Mesenchymal stem cell (in vitro differentiated cells and primary cell): ENCODE data around the gene ASB1.

Experiments used
- DNase-seq: peaks from one replicate; pipeline ENCODE4 v3.0.0-alpha.2; 2013
- H2AFZ ChIP-seq: one replicate; pipeline ENCODE4 v1.6.1; 2013; ENCODE audit warnings: low read depth, mild to moderate bottlenecking, control low read depth, inconsistent platforms, low read length, moderate library complexity
- H2AK5ac ChIP-seq: 2 replicates; pipeline ENCODE4 v1.6.1; 2013; ENCODE audit warnings: low read length, moderate library complexity, mild to moderate bottlenecking, inconsistent platforms; ENCODE audit not compliant: severe bottlenecking
- H2BK120ac ChIP-seq: one replicate; pipeline ENCODE4 v1.6.1; 2013; ENCODE audit warnings: low read depth, mild to moderate bottlenecking, inconsistent platforms, low read length, moderate library complexity
- H2BK12ac ChIP-seq, 2 experiments: one replicate each; pipeline ENCODE4 v1.6.1; 2013; ENCODE audit warnings: inconsistent platforms in 2 of 2, low read length in 2 of 2, mild to moderate bottlenecking in 2 of 2, moderate library complexity in 2 of 2, control low read depth in 1 of 2
- H2BK15ac ChIP-seq: one replicate; pipeline ENCODE4 v1.6.1; 2013; ENCODE audit warnings: mild to moderate bottlenecking, low read depth, inconsistent platforms; ENCODE audit not compliant: poor library complexity, severe bottlenecking
- H2BK5ac ChIP-seq: 2 replicates; pipeline ENCODE4 v1.6.1; 2013; ENCODE audit warnings: low read depth, mild to moderate bottlenecking, low read length, control low read depth, inconsistent platforms; ENCODE audit not compliant: poor library complexity, severe bottlenecking
- H3K14ac ChIP-seq, 2 experiments: one replicate each; pipeline ENCODE4 v1.6.1; 2013; ENCODE audit warnings: inconsistent platforms in 2 of 2, low read length in 2 of 2, control low read depth in 1 of 2, mild to moderate bottlenecking in 1 of 2, moderate library complexity in 1 of 2
- H3K18ac ChIP-seq, 2 experiments: one replicate each; pipeline ENCODE4 v1.6.1; 2013; ENCODE audit warnings: inconsistent platforms in 2 of 2, low read length in 2 of 2, control low read depth in 1 of 2, low read depth in 1 of 2, mild to moderate bottlenecking in 1 of 2
- H3K23ac ChIP-seq, 2 experiments: one replicate each; pipeline ENCODE4 v1.6.1; 2013; ENCODE audit warnings: inconsistent platforms in 2 of 2, low read length in 2 of 2, mild to moderate bottlenecking in 2 of 2, moderate library complexity in 2 of 2, control low read depth in 1 of 2
- H3K27ac ChIP-seq: 2 replicates; pipeline ENCODE4 v1.5.1; 2013; ENCODE audit warnings: mild to moderate bottlenecking, moderate library complexity, low read length, control low read depth, inconsistent platforms; ENCODE audit not compliant: poor library complexity, severe bottlenecking
- H3K27me3 ChIP-seq, 2 experiments: 2 replicates each; pipeline versions ENCODE4 v1.6.1 to v1.7.0; 2013; ENCODE audit warnings: low read length in 2 of 2, mild to moderate bottlenecking in 2 of 2, moderate library complexity in 2 of 2, control low read depth in 1 of 2, inconsistent platforms in 1 of 2; ENCODE audit not compliant: control insufficient read depth in 1 of 2, insufficient read depth in 1 of 2
- H3K36me3 ChIP-seq, 2 experiments: 2 replicates each; pipeline versions ENCODE4 v1.6.1 to v1.7.0; 2013; ENCODE audit warnings: low read length in 2 of 2, control low read depth in 1 of 2, inconsistent platforms in 1 of 2, low read depth in 1 of 2, mild to moderate bottlenecking in 1 of 2; ENCODE audit not compliant: insufficient read depth in 2 of 2, control insufficient read depth in 1 of 2
- H3K4ac ChIP-seq, 2 experiments: one replicate each; pipeline ENCODE4 v1.6.1; 2013; ENCODE audit warnings: inconsistent platforms in 2 of 2, low read length in 2 of 2, mild to moderate bottlenecking in 2 of 2, moderate library complexity in 2 of 2, control low read depth in 1 of 2, low read depth in 1 of 2
- H3K4me1 ChIP-seq: 2 replicates; pipeline ENCODE4 v1.6.1; 2013; ENCODE audit warnings: low read depth, low read length, control low read depth; ENCODE audit not compliant: control insufficient read depth, insufficient read depth
- H3K4me2 ChIP-seq: 2 replicates; pipeline ENCODE4 v1.6.1; 2013; ENCODE audit warnings: low read length, mild to moderate bottlenecking, inconsistent platforms; ENCODE audit not compliant: poor library complexity, severe bottlenecking
- H3K4me3 ChIP-seq, 2 experiments: 2 replicates each; pipeline versions ENCODE4 v1.5.1 to v1.7.0; 2013; ENCODE audit warnings: low read length in 2 of 2, mild to moderate bottlenecking in 2 of 2, control low read depth in 1 of 2, low read depth in 1 of 2; ENCODE audit not compliant: insufficient read depth in 1 of 2
- H3K79me1 ChIP-seq: replicated peaks from 2 replicates; pipeline ENCODE4 v1.6.1; 2013; ENCODE audit warnings: mild to moderate bottlenecking, control low read depth, low read length, inconsistent platforms; ENCODE audit not compliant: poor library complexity, severe bottlenecking
- H3K9ac ChIP-seq: 2 replicates; pipeline ENCODE4 v1.7.0; 2013; ENCODE audit warnings: mild to moderate bottlenecking, low read length, moderate library complexity
- H3K9me3 ChIP-seq: 2 replicates; pipeline ENCODE4 v1.7.0; 2013; ENCODE audit warnings: mild to moderate bottlenecking, low read length; ENCODE audit not compliant: control insufficient read depth
- H4K8ac ChIP-seq: one replicate; pipeline ENCODE4 v1.6.1; 2013; ENCODE audit warnings: inconsistent platforms, mild to moderate bottlenecking, low read length, moderate library complexity
- H4K91ac ChIP-seq: one replicate; pipeline ENCODE4 v1.6.1; 2013; ENCODE audit warnings: mild to moderate bottlenecking, low read length, inconsistent platforms
- WGBS: methylation state at CpG from one replicate; pipeline ENCODE4 v1.1.7; 2013; ENCODE audit warnings: mixed read lengths; 5-methylcytosine and 5-hydroxymethylcytosine counted together

ASB1 gene

GRCh38 chr2:238407566-238407965 is 19.2 kb upstream of the ASB1 start:
- Histone ChIP-seq H2BK120ac (no peak overlapping the region), H3K9ac (no peak overlapping the region), H3K14ac (no peak overlapping the region), H3K36me3 (peaks cover 16 to 40% of the 10 kb centered on the region in 2 experiments), H3K27me3 (no peaks in the 10 kb centered on the region), H3K4me1 (peaks cover 8% of the 10 kb centered on the region), H3K27ac (no peak overlapping the region), H2BK12ac (no peak overlapping the region), H2BK15ac (no peak overlapping the region), H2AFZ (no peak overlapping the region), H3K79me1 (peaks cover 2% of the 10 kb centered on the region), H3K9me3 (no peaks in the 10 kb centered on the region), H3K4ac (no peak overlapping the region), H3K4me2 (no peak overlapping the region), H4K8ac (no peak overlapping the region), H3K23ac (peak overlapping the region in 1 of 2 experiments; percentile 73), H3K18ac (no peak overlapping the region), H2AK5ac (no peak overlapping the region), H3K4me3 (no peak overlapping the region), H2BK5ac (no peak overlapping the region), H4K91ac (no peak overlapping the region)
- DNase-seq = no peak
- 98% methylated on average over 11 of the region's 11 CpGs for WGBS

GRCh38 chr2:238408615-238409340 is 17.9 kb upstream of the ASB1 start:
- no peak overlapping the region for H3K27ac ChIP-seq
- H3K79me1 ChIP-seq = peaks cover 2% of the 10 kb centered on the region
- no peak overlapping the region for H3K4me3 ChIP-seq
- H3K23ac ChIP-seq = no peak overlapping the region
- no peak overlapping the region for H3K14ac ChIP-seq
- H3K36me3 ChIP-seq = peaks cover 7 to 37% of the 10 kb centered on the region in 2 experiments
- DNase-seq = no peak
- no peak overlapping the region for H3K18ac ChIP-seq
- WGBS = 90% methylated on average over 17 of the region's 17 CpGs
- no peak overlapping the region for H2BK5ac ChIP-seq
- no peaks in the 10 kb centered on the region for H3K27me3 ChIP-seq
- no peak overlapping the region for H2BK15ac ChIP-seq
- H4K91ac ChIP-seq = no peak overlapping the region
- H2AFZ ChIP-seq = no peak overlapping the region
- peaks cover 8% of the 10 kb centered on the region for H3K4me1 ChIP-seq
- H3K9me3 ChIP-seq = no peaks in the 10 kb centered on the region
- H3K4ac ChIP-seq = no peak overlapping the region
- H2BK12ac ChIP-seq = no peak overlapping the region
- no peak overlapping the region for H3K4me2 ChIP-seq
- no peak overlapping the region for H3K9ac ChIP-seq
- H4K8ac ChIP-seq = no peak overlapping the region
- H2AK5ac ChIP-seq = no peak overlapping the region
- no peak overlapping the region for H2BK120ac ChIP-seq

GRCh38 chr2:238409341-238410199 is 17.2 kb upstream of the ASB1 start:
- H3K27me3 ChIP-seq = no peaks in the 10 kb centered on the region
- no peak overlapping the region for H2BK120ac ChIP-seq
- H3K4me1 ChIP-seq = peaks cover 10% of the 10 kb centered on the region
- no peak overlapping the region for H3K14ac ChIP-seq
- WGBS = 97% methylated on average over 25 of the region's 34 CpGs
- no peak overlapping the region for H4K8ac ChIP-seq
- H3K4ac ChIP-seq = no peak overlapping the region
- H2BK15ac ChIP-seq = no peak overlapping the region
- H3K27ac ChIP-seq = no peak overlapping the region
- H3K4me3 ChIP-seq = no peak overlapping the region
- no peak overlapping the region for H3K18ac ChIP-seq
- no peak overlapping the region for H3K9ac ChIP-seq
- DNase-seq = no peak
- H2BK12ac ChIP-seq = no peak overlapping the region
- H3K79me1 ChIP-seq = peaks cover under 1% of the 10 kb centered on the region
- H2AK5ac ChIP-seq = no peak overlapping the region
- no peak overlapping the region for H4K91ac ChIP-seq
- no peak overlapping the region for H2BK5ac ChIP-seq
- H3K9me3 ChIP-seq = no peaks in the 10 kb centered on the region
- no peak overlapping the region for H2AFZ ChIP-seq
- no peak overlapping the region for H3K23ac ChIP-seq
- no peak overlapping the region for H3K4me2 ChIP-seq
- peaks cover 3 to 35% of the 10 kb centered on the region in 2 experiments for H3K36me3 ChIP-seq

- no peak overlapping the region for H3K14ac ChIP-seq
- no peak overlapping the region for H3K4ac ChIP-seq
- H2BK5ac ChIP-seq = no peak overlapping the region
- no peak overlapping the region for H3K4me3 ChIP-seq
- H3K9me3 ChIP-seq = peaks cover 6% of the 10 kb centered on the region
- peaks cover 3 to 25% of the 10 kb centered on the region in 2 experiments for H3K36me3 ChIP-seq
- H2BK12ac ChIP-seq = no peak overlapping the region
- no peaks in the 10 kb centered on the region for H3K79me1 ChIP-seq
- no peak overlapping the region for H2AFZ ChIP-seq
- H3K27ac ChIP-seq = no peak overlapping the region
- H2BK120ac ChIP-seq = no peak overlapping the region
- H3K23ac ChIP-seq = no peak overlapping the region
- 90% methylated on average over 8 of the region's 12 CpGs for WGBS
- no peak overlapping the region for H2BK15ac ChIP-seq
- H3K4me1 ChIP-seq = peaks cover 8% of the 10 kb centered on the region
- no peak for DNase-seq
- no peak overlapping the region for H4K91ac ChIP-seq
- no peak overlapping the region for H3K4me2 ChIP-seq
- no peaks in the 10 kb centered on the region for H3K27me3 ChIP-seq
- no peak overlapping the region for H2AK5ac ChIP-seq
- no peak overlapping the region for H3K9ac ChIP-seq
- no peak overlapping the region for H3K18ac ChIP-seq
- no peak overlapping the region for H4K8ac ChIP-seq
Observed at GRCh38 chr2:238412067-238412767, 14.5 kb upstream of the ASB1 start.
